Natural killer cell treated with Interleukin-12 subunit alpha and Interleukin-12 subunit beta and Interleukin-15 and Interleukin-18, amount 100 ng/mL, for 72 hours (primary cell): ENCODE results near the gene CREG1. TPM values are rescaled to one million over a fixed set of nuclear protein-coding genes. Genes with fewer than 3 reads are reported as not detected.
A peak's percentile ranks its signal among the peaks of the same experiment; 100 is the strongest.

Experiments used
- ATAC-seq, 2 donors: fragments of 150-1000 bp; cut with Tn5 transposase in 1 of 2; sonication (Bioruptor Pico), chemical (Tn5 transposase) in 1 of 2; 2 replicates each; pipeline ENCODE4 v1.10.0; 2021
- DNase-seq: peaks from one replicate; pipeline ENCODE4 v3.0.0; 2022; ENCODE audit warnings: low spot score
- H3K27ac Mint-ChIP-seq, 2 donors: 1 replicate in 1 of 2; 2 replicates in 1 of 2; pipeline ENCODE4 v1.8.0; 2022; ENCODE audit warnings: mixed read lengths in 2 of 2, mild to moderate bottlenecking in 1 of 2, moderate library complexity in 1 of 2
- H3K27me3 Mint-ChIP-seq, 2 donors: 1 replicate in 1 of 2; 2 replicates in 1 of 2; pipeline ENCODE4 v1.8.0; 2022; ENCODE audit warnings: mixed read lengths in 2 of 2
- H3K36me3 Mint-ChIP-seq: one replicate; pipeline ENCODE4 v1.8.0; 2022; ENCODE audit warnings: mixed read lengths
- H3K4me1 Mint-ChIP-seq, 2 donors: 1 replicate in 1 of 2; 2 replicates in 1 of 2; pipeline ENCODE4 v1.8.0; 2022; ENCODE audit warnings: low read depth in 2 of 2, mixed read lengths in 2 of 2, mild to moderate bottlenecking in 1 of 2
- H3K4me3 Mint-ChIP-seq: one replicate; pipeline ENCODE4 v1.8.0; 2022; ENCODE audit warnings: mixed read lengths
- H3K9me3 Mint-ChIP-seq: 2 replicates; pipeline ENCODE4 v1.8.0; 2022; ENCODE audit warnings: mixed read lengths
- total RNA-seq, 2 donors: library from RNA; stranded (reverse); gene quantifications; one replicate each; pipeline ENCODE4 v1.2.3, GENCODE V29; 2022

Gene CREG1
- total RNA-seq, 2 donors from 2014 or later: 15.8 to 16.2 TPM

DNA sequence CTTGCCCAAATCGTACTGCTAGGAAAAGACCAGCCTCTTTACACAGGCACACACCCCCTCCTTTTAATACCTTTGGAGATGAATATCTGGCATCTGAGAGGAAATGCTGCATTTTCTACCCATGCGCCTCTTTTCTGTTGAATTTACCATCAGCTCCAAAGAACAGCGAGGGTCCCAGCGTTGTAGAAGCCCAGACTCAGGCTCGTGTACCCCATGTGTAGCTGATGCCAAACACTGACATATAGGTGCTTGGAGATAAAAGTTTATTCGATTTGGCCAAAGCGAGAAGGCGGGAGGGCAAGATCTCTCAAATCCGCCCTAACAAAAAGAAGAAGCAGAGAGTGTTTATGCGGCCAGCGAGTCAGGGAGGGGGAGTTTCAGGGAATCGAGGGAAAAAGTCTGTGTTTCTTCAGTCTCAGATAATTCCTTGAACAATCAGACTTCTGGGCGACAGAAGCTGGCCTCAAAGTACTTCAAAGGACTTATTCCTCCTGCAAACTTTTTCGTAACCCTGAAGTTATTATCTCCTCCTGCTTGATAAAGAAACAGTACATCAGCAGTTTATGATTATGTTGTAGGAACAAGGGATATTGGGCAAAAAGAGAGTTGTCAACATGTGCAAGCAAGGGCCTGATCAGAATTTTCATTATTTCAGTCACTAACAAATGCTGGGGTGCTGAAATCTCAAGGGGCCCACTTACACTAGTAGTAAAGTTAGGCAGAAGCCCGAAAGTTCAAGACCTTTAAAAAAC, 642 bp upstream of the CREG1 start:
- H3K27me3 Mint-ChIP-seq: no peaks in the 10 kb centered on the region
- ATAC-seq: no peak
- H3K4me1 Mint-ChIP-seq: peaks cover 26 to 27% of the 10 kb centered on the region in 2 donors
- no peak for DNase-seq
- no peak overlapping the region for H3K27ac Mint-ChIP-seq
- no peaks in the 10 kb centered on the region for H3K9me3 Mint-ChIP-seq
- peak overlapping the region; percentile 82 for H3K4me3 Mint-ChIP-seq
- no peaks in the 10 kb centered on the region for H3K36me3 Mint-ChIP-seq

GRCh38 chr1:167551362-167551761, 2.2 kb downstream of the CREG1 start:
- no peak for DNase-seq
- H3K27me3 Mint-ChIP-seq: no peaks in the 10 kb centered on the region
- no peaks in the 10 kb centered on the region for H3K9me3 Mint-ChIP-seq
- no peaks in the 10 kb centered on the region for H3K36me3 Mint-ChIP-seq
- peak overlapping the region; percentile 30 for H3K4me3 Mint-ChIP-seq
- H3K4me1 Mint-ChIP-seq: peaks cover 36 to 40% of the 10 kb centered on the region in 2 donors
- no peak overlapping the region for H3K27ac Mint-ChIP-seq
- no peak for ATAC-seq

DNA sequence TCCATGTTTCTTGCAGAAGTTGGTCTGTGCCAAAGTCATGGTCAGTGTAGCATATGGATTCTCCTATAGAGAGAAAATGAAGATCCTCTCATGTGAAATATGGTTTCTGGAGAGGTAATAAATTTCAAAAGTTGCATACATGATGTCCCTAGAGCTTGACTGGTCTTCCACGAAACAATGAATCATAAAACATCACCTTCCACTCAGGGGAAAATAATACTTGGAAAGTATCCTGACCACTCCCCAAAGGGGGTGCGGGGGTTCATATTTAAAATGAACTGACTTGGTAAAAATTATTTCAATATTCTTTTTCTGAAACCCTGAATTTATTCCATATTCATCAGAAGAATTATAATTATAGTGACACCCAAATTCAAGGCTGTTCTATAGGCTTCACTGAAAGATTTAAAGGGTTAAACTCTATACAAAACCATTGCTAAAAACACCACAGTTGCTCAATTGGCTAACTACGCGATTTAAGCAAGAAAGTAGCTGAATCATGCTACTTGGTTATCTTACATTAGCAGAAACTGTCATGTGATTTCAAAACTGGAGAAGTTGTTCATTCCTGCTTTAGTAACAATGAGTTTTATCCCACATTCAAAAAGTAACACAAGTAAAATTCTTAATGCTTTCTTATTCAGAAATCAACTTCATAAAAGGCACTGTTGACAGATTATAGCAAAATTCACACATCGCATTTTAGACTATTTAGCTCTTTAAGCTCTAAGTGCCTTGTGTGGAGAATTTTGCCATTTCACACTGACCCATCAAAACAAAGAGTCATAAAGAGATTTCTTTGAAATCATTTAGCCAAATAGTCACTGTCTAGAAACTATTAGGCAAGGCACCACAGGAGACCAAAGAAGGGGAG, 5.3 kb downstream of the CREG1 start:
- Mint-ChIP-seq H3K4me1 (peaks cover 27 to 38% of the 10 kb centered on the region in 2 donors), H3K4me3 (peak overlapping the region; percentile 58), H3K27ac (peak overlapping the region; percentile 78 to 91), H3K9me3 (no peaks in the 10 kb centered on the region), H3K27me3 (no peaks in the 10 kb centered on the region), H3K36me3 (peaks cover 4% of the 10 kb centered on the region)
- ATAC-seq: peak; percentile 34 to 45
- no peak for DNase-seq

GRCh38 chr1:167546935-167547334, 6.6 kb downstream of the CREG1 start:
- Mint-ChIP-seq H3K9me3 (no peaks in the 10 kb centered on the region), H3K36me3 (peaks cover 4% of the 10 kb centered on the region), H3K27ac (peak overlapping the region in 1 of 2 donors; percentile 42), H3K4me3 (no peak overlapping the region), H3K4me1 (peaks cover 28 to 48% of the 10 kb centered on the region in 2 donors), H3K27me3 (no peaks in the 10 kb centered on the region)
- DNase-seq: no peak
- no peak for ATAC-seq

DNA sequence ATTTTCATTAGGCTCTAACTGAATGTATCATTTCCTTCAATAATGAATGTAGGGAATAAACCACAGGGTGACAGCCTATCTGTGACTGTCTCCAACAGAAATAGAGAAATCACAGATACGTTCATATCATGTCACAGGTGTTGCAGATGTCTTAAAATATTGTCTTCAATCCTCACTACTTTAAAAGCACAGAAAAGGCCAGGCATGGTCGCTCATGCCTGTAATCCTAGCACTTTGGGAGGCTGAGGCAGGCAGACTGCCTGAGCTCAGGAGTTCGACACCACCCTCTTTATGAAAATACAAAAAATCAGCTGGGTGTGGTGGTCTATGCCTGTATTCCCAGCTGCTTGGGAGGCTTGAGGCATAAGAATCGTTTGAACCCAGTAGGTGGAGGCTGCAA, 8.2 kb downstream of the CREG1 start:
- Mint-ChIP-seq H3K4me1 (peaks cover 29 to 46% of the 10 kb centered on the region in 2 donors), H3K9me3 (no peaks in the 10 kb centered on the region), H3K4me3 (no peak overlapping the region), H3K27me3 (no peaks in the 10 kb centered on the region), H3K36me3 (peaks cover 4% of the 10 kb centered on the region), H3K27ac (no peak overlapping the region)
- DNase-seq: no peak
- ATAC-seq: no peak

DNA sequence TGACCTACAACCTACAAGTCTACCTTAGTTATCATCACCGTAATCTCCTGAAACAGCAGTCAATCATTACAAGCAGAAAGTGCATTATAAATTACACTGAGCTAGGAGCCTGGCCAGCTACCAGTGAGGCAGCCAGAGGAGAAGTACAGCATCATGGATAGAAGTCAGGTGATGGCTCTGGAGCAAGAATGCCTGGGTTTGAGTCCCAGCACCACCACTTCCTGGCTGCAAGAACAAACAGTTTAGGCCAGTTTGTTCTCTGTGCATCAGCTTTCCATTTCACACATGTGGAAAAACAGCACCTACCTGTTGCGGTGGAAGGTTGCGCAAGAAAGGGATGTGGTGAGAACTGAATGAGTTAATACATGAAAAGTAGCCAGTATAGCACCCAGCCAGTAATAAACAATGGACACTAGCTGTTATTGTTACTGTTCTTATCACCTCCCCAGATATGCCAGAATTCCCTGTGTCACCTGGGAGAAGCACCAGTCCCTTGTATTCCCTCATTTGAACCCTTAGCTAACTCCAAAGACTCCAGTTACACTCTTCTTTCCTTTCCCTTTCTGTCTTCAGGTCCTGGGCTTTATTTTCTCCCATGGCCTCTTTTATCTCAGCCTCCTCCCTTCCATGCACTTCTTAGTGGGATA, 9.0 kb downstream of the CREG1 start:
- H3K4me1 Mint-ChIP-seq: peaks cover 32 to 49% of the 10 kb centered on the region in 2 donors
- no peaks in the 10 kb centered on the region for H3K9me3 Mint-ChIP-seq
- H3K36me3 Mint-ChIP-seq: peaks cover 4% of the 10 kb centered on the region
- ATAC-seq (peak; percentile 26 to 54), DNase-seq (no peak)
- no peak overlapping the region for H3K27ac Mint-ChIP-seq
- H3K27me3 Mint-ChIP-seq: no peaks in the 10 kb centered on the region
- no peak overlapping the region for H3K4me3 Mint-ChIP-seq

- no peak overlapping the region for H3K4me3 Mint-ChIP-seq
- peaks cover 35 to 51% of the 10 kb centered on the region in 2 donors for H3K4me1 Mint-ChIP-seq
- no peaks in the 10 kb centered on the region for H3K27me3 Mint-ChIP-seq
- no peak overlapping the region for H3K27ac Mint-ChIP-seq
- no peak for DNase-seq
- ATAC-seq: no peak
- H3K36me3 Mint-ChIP-seq: peaks cover 4% of the 10 kb centered on the region
- no peaks in the 10 kb centered on the region for H3K9me3 Mint-ChIP-seq
Observed at GRCh38 chr1:167543199-167543990, 10.2 kb downstream of the CREG1 start.

DNA sequence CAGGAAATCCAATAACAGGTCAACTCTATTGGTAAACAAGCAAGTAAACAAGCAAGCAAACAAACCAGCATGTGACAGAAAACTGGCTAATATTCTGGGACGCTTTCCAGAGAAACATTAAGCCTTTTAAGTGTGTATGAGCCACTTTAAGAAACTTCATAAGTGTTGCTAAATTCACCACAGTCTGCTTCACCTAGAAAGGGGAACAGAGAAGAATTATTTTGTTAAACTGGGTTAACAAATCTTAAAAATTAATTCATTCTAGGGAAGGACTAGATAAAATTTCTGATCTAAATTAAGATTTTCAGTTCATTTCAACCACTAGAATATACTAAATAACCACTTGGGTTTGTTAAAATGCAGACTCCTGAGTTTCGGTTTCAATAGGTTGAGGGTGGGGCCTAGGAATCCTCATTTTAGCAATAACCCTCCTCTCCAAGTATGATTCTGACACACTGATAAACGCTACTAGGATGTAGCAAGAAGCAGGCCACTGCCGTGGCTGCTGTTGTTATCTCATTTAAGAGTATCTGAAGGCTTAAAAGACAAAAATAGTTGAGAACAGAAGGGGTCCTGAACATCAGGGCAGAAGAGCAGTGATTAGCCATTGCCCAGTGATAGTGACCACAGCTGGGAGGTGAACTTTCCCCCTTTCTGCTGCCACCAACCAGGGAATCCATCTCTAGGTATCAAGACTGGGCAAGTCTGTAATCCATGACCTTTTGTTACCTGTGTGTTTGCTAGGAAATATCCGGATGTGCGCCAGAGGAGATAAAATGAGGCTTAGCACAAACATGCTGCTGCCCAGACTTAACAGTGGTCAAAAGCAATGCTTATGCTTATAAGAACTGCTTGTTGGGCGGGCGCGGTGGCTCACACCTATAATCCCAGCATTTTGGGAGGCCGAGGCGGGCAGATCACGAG, 11.2 kb downstream of the CREG1 start:
- H3K4me3 Mint-ChIP-seq: peak overlapping the region; percentile 29
- H3K9me3 Mint-ChIP-seq: no peaks in the 10 kb centered on the region
- H3K27me3 Mint-ChIP-seq: no peaks in the 10 kb centered on the region
- peaks cover 32 to 48% of the 10 kb centered on the region in 2 donors for H3K4me1 Mint-ChIP-seq
- DNase-seq: no peak
- peak overlapping the region; percentile 29 to 53 for H3K27ac Mint-ChIP-seq
- peak; percentile 66 to 84 for ATAC-seq
- H3K36me3 Mint-ChIP-seq: peaks cover 4% of the 10 kb centered on the region

DNA sequence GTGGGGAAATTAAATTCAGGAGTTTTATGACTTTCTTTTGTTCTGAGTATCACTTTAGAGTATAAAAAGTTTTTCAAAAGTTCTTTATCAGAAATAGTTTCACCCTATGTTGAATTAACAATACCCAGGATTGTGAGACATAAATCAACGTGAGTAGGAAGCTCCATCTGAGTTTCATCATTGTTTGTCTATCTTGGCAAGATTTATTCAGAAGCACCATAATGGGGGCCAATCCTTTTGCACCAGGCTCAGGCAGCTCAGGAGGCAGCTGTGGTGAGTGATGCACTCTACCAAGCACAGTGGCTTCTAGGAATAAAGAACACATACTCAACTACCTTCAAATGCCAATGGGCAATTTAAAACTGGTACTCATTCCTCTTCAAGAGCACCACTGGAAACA, 12.0 kb downstream of the CREG1 start:
- Mint-ChIP-seq H3K36me3 (peaks cover 4% of the 10 kb centered on the region), H3K9me3 (no peaks in the 10 kb centered on the region), H3K27me3 (no peaks in the 10 kb centered on the region), H3K4me1 (peaks cover 32 to 48% of the 10 kb centered on the region in 2 donors), H3K27ac (peak overlapping the region in 1 of 2 donors; percentile 53), H3K4me3 (peak overlapping the region; percentile 29)
- no peak for ATAC-seq
- no peak for DNase-seq

DNA sequence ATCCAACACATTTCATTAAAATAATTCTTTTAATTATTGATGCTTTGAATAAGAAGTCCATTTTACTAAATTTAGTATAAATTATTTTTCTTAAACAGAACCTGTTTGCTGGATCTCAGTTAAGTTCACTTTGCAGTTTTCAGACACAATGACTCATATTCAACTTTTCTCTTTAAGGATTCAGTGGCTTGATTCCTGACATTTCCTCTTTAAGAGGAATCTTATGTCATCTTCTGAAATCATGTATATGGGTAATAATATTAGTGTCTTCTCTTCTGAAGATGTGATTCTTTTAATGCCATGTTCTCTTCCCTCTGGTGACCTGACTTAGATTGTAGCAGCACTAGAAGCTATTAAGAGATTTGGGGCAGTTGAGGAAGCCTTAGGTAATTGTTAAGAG, 12.6 kb downstream of the CREG1 start:
- Mint-ChIP-seq H3K4me3 (no peak overlapping the region), H3K27me3 (no peaks in the 10 kb centered on the region), H3K9me3 (no peaks in the 10 kb centered on the region), H3K4me1 (peaks cover 32 to 48% of the 10 kb centered on the region in 2 donors), H3K36me3 (peaks cover 4% of the 10 kb centered on the region), H3K27ac (no peak overlapping the region)
- ATAC-seq (no peak), DNase-seq (no peak)

DNA sequence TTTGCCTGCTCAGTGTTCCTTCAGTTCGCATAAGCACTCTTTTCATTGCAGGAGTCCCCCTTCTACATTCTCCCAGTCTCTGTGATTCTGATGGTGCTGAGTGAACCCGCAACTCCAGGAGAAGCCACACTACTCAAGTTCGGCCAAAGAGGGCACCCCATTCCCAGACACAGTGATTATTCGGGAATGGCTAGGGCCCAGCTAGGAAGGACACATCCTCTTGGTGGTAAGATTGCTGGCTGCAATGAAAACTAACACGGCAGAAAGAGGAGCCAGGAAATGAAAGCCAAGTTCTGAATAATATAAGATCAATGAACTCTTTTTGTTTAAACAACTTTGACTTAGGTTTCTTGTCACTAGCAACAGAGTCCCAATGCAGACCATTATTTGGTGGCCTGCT, 14.9 kb downstream of the CREG1 start:
- Mint-ChIP-seq H3K9me3 (no peaks in the 10 kb centered on the region), H3K36me3 (no peaks in the 10 kb centered on the region), H3K4me3 (peak overlapping the region; percentile 75), H3K27me3 (no peaks in the 10 kb centered on the region), H3K27ac (peak overlapping the region; percentile 53 to 57), H3K4me1 (peaks cover 26 to 38% of the 10 kb centered on the region in 2 donors)
- no peak for ATAC-seq
- DNase-seq: no peak

DNA sequence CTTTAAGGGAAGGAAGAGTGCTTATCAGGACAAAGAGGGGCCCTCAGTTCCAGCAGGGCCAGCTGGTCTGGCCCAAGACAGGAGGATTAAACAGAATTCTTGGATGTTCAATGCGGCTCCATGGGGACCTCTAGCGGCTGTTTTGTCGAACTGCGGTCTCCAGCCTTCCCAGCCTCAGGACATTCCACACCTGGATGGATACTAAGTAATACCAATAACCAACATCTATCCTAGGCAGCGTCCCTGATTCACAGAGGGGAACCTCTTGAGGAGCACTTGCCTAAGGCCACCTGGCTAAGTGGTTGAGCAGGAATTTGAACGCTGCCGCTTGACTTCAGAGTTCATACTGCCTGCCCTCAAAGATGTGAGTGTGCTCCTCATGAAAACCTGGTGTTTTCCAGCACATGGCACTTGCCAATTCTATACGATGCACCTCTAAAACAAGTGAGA, 19.7 kb downstream of the CREG1 start:
- no peak overlapping the region for H3K27ac Mint-ChIP-seq
- H3K4me1 Mint-ChIP-seq: peaks cover 4 to 7% of the 10 kb centered on the region in 2 donors
- H3K9me3 Mint-ChIP-seq: no peaks in the 10 kb centered on the region
- H3K27me3 Mint-ChIP-seq: no peaks in the 10 kb centered on the region
- peak; percentile 70 for DNase-seq
- peak; percentile 73 to 83 for ATAC-seq
- no peak overlapping the region for H3K4me3 Mint-ChIP-seq
- H3K36me3 Mint-ChIP-seq: no peaks in the 10 kb centered on the region
